GM12891 (cell line): ENCODE measurements around the gene GALNT10.

ENCODE experiments used
- PAX5 ChIP-seq: IDR thresholded peaks from 2 replicates; pipeline ENCODE4 v1.6.1; 2011; ENCODE audit warnings: low read length, moderate library complexity, mild to moderate bottlenecking; ENCODE audit not compliant: insufficient read depth, severe bottlenecking
- POLR2A ChIP-seq: IDR thresholded peaks from 2 replicates; pipeline ENCODE4 v1.6.1; 2011; ENCODE audit warnings: low read depth, low read length, control low read depth
- POLR2AphosphoS5 ChIP-seq: IDR thresholded peaks from 2 replicates; pipeline ENCODE4 v1.6.1; 2011; ENCODE audit warnings: low read depth, low read length, control low read depth
- POU2F2 ChIP-seq: IDR thresholded peaks from 2 replicates; pipeline ENCODE4 v1.6.1; 2011; ENCODE audit warnings: low read depth, mild to moderate bottlenecking, control low read depth, low read length, moderate library complexity
- TAF1 ChIP-seq: IDR thresholded peaks from 2 replicates; pipeline ENCODE4 v1.6.1; 2011; ENCODE audit warnings: low read depth, low read length, control low read depth

GRCh38 chr5:154309371-154309745 lies 118.8 kb downstream of the GALNT10 start:
- TF ChIP-seq POLR2AphosphoS5 (no peak), POLR2A (no peak), TAF1 (no peak), PAX5 (no peak), POU2F2 (no peak)
